ENCODE results near the gene ZFHX3. TPM values are rescaled to one million over a fixed set of nuclear protein-coding genes. Genes with fewer than 3 reads are reported as not detected.

ZFHX3 gene
- total RNA-seq, 2 experiments from 2014 or later: 0.40 to 0.54 TPM

DNA sequence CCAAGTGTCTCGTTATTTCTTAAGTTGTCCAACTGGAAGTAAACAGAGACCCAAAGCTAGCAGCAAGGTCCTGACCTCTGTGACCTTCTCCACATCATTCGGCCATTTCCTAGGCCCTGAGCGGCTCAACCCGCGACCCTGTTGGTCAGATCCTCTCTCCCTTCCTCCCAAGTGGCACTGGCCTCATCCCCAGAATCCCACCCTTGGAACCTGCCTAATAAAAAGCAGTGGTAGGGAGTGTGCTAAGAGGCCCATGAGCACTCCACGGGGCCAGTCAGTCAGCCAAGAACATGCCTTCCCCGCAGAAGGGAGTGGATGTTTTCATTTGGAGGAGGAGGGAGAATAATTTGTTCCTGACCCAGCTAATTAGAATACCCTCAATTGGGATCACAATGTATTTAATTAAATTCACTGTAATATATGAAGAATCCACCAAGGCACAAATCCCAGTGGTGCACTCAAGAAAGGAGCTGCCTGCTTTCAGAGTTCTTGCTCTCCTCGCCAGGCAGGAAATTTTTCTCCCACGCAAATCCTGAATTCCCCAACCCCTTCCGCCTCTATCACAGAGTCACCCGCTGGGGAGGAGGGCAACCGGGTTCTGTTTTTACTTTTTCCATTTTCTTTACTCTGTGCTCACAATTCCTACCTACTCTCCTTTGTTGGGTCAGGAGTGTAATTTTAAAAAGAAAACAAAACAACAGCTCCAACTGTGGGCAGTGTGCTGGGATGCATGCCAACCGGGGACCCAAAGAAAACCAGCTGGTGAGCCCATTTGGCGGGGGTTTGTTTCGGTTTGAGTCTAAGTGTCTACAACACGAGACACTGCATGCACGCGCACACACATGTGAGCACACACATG is 153.4 kb downstream of the ZFHX3 start:
- Mint-ChIP-seq H3K9me3 (peaks cover 5% of the 10 kb centered on the region), H3K4me3 (no peak overlapping the region), H3K36me3 (no peaks in the 10 kb centered on the region), H3K4me1 (no peaks in the 10 kb centered on the region), H3K27ac (no peak overlapping the region), H3K27me3 (no peaks in the 10 kb centered on the region)
- no peak for DNase-seq

GRCh38 chr16:72891291-72892227 is 156.4 kb downstream of the ZFHX3 start:
- no peak overlapping the region for H3K4me3 Mint-ChIP-seq
- peaks cover 5% of the 10 kb centered on the region for H3K9me3 Mint-ChIP-seq
- no peak overlapping the region for H3K27ac Mint-ChIP-seq
- no peaks in the 10 kb centered on the region for H3K4me1 Mint-ChIP-seq
- H3K36me3 Mint-ChIP-seq: no peaks in the 10 kb centered on the region
- no peaks in the 10 kb centered on the region for H3K27me3 Mint-ChIP-seq
- no peak for DNase-seq

DNA sequence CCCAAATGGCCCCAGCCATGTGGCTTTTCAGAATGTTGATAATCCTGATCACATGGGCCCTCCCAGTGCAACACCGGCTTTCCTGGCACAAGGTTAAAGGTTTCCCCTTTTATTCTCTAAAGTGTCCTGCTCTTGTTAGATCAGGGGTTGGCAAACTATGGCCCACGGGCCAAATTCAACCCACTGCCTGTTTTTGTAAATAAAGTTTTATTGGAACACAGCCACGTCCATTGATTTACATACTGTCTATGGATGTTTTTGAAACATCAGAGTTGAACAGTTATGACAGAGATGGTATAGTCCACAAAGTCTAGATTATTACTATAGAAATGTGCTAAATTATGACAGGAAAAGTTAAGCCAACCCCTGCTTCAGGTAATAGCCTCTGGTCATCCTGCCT is 157.3 kb downstream of the ZFHX3 start:
- H3K27me3 Mint-ChIP-seq: no peaks in the 10 kb centered on the region
- H3K4me1 Mint-ChIP-seq: no peaks in the 10 kb centered on the region
- H3K4me3 Mint-ChIP-seq: no peak overlapping the region
- H3K9me3 Mint-ChIP-seq: peaks cover 5% of the 10 kb centered on the region
- no peak overlapping the region for H3K27ac Mint-ChIP-seq
- no peaks in the 10 kb centered on the region for H3K36me3 Mint-ChIP-seq
- DNase-seq: no peak

GRCh38 chr16:72889616-72890582 is 158.0 kb downstream of the ZFHX3 start:
- no peaks in the 10 kb centered on the region for H3K27me3 Mint-ChIP-seq
- no peak overlapping the region for H3K27ac Mint-ChIP-seq
- no peaks in the 10 kb centered on the region for H3K4me1 Mint-ChIP-seq
- H3K36me3 Mint-ChIP-seq: no peaks in the 10 kb centered on the region
- no peak overlapping the region for H3K4me3 Mint-ChIP-seq
- peaks cover 5% of the 10 kb centered on the region for H3K9me3 Mint-ChIP-seq
- no peak for DNase-seq

DNA sequence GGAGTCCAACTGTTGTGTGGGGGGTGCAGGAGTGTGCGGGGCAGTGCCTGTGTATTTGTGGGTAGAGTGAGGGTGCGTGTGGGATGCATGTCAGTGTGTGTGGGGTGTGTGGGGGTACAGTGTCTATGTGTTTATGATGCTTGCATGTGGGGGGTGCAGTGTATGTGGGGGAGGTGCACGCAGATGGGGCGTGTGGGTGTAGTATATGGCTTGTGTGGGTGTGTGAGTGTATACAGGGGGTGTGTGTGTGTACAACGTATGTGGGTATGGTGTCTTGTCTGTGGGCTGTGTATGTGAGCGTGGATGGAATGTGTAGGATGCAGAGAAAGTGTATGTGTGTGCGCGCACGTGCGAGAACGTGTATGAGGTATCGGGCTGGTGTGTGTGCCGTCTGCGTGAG is 160.4 kb downstream of the ZFHX3 start:
- Mint-ChIP-seq H3K9me3 (peaks cover 5% of the 10 kb centered on the region), H3K27ac (no peak overlapping the region), H3K4me3 (no peak overlapping the region), H3K4me1 (no peaks in the 10 kb centered on the region), H3K36me3 (no peaks in the 10 kb centered on the region), H3K27me3 (no peaks in the 10 kb centered on the region)
- DNase-seq: no peak

GRCh38 chr16:72886346-72886974 is 161.5 kb downstream of the ZFHX3 start:
- no peak for DNase-seq
- peaks cover 5% of the 10 kb centered on the region for H3K9me3 Mint-ChIP-seq
- no peak overlapping the region for H3K27ac Mint-ChIP-seq
- H3K4me3 Mint-ChIP-seq: no peak overlapping the region
- no peaks in the 10 kb centered on the region for H3K27me3 Mint-ChIP-seq
- H3K36me3 Mint-ChIP-seq: no peaks in the 10 kb centered on the region
- H3K4me1 Mint-ChIP-seq: no peaks in the 10 kb centered on the region

DNA sequence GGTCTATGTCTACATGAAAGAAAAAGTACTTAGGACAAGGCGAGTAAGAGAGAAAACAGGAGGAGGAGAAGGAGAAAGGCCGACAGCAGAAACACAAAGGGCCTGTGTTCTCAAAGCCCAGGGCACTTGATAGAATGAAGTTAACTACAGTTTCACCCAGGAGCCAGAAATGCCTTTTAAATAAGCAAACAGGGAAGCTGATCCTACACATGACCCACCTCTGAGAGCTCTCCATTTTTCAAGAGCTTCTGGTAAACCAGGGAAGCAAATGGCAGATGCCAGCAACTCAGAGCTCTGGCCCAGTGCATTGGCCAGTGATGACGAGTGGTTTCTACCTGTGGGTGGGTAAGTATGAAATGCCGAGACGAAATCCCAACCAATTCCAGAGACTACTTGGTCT is 163.4 kb downstream of the ZFHX3 start:
- no peaks in the 10 kb centered on the region for H3K27me3 Mint-ChIP-seq
- H3K36me3 Mint-ChIP-seq: no peaks in the 10 kb centered on the region
- no peak for DNase-seq
- no peaks in the 10 kb centered on the region for H3K9me3 Mint-ChIP-seq
- no peaks in the 10 kb centered on the region for H3K4me1 Mint-ChIP-seq
- H3K4me3 Mint-ChIP-seq: no peak overlapping the region
- no peak overlapping the region for H3K27ac Mint-ChIP-seq

GRCh38 chr16:72884037-72884436 is 163.9 kb downstream of the ZFHX3 start:
- H3K4me3 Mint-ChIP-seq: no peak overlapping the region
- H3K27ac Mint-ChIP-seq: no peak overlapping the region
- H3K9me3 Mint-ChIP-seq: no peaks in the 10 kb centered on the region
- H3K27me3 Mint-ChIP-seq: no peaks in the 10 kb centered on the region
- H3K4me1 Mint-ChIP-seq: no peaks in the 10 kb centered on the region
- H3K36me3 Mint-ChIP-seq: no peaks in the 10 kb centered on the region
- no peak for DNase-seq

DNA sequence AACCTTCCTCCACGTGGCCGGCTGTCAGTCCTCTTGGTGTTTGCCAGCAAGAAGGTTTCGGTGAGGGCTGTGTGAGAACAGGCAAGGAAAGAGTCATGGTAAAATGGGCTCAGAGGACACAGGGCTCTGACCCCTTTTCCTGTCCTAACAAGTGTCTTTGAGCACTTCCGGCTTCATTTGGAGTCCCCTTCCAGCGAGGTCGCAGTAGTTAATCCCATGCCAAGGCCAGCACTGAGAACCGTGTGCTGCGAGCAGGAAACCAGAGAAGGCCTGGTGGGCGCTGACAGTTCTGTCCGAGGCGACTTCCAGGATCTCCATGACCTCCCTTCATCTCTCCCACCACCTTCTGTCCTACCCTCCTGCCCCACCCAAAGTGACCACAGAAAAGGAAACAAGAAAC is 168.1 kb downstream of the ZFHX3 start:
- Mint-ChIP-seq H3K4me3 (no peak overlapping the region), H3K27ac (no peak overlapping the region), H3K9me3 (no peaks in the 10 kb centered on the region), H3K36me3 (no peaks in the 10 kb centered on the region), H3K4me1 (peaks cover 15% of the 10 kb centered on the region), H3K27me3 (peaks cover 6% of the 10 kb centered on the region)
- DNase-seq: no peak

GRCh38 chr16:72878301-72879269 is 169.3 kb downstream of the ZFHX3 start:
- Mint-ChIP-seq H3K36me3 (no peaks in the 10 kb centered on the region), H3K4me1 (peaks cover 15% of the 10 kb centered on the region), H3K9me3 (no peaks in the 10 kb centered on the region), H3K4me3 (no peak overlapping the region), H3K27ac (no peak overlapping the region), H3K27me3 (peaks cover 6% of the 10 kb centered on the region)
- DNase-seq: no peak

DNA sequence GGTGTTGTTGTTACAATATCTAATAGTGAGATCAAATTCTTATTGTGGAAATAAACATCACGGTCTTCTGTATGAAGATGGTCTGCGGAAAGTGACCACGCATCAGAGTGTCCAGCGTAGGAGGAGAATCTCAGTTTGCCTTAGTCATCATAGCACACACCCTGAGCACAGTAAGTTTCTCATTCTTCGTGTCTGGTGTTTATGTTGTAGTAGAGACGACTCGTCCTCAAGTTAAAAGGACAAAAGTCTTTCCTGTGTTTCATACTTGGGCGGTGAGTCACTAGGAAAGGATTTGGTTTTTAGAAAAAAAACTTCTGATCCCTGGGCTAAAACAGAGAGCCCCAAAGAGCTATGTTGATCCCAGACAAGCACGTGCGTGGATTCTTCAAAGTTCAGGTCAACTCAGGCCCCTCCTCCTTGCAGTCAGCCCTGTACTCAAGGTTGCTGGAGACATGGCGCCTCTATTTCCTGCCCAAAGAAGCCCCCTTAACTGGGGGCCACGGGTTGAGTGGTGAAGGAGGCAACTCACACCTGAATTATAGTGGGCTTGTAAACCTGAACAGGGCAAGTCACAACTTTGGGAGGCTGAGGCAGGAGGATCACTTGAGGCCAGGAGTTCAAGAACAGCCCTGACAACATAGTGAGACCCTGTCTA is 170.4 kb downstream of the ZFHX3 start:
- Mint-ChIP-seq H3K4me3 (no peak overlapping the region), H3K27ac (no peak overlapping the region), H3K9me3 (no peaks in the 10 kb centered on the region), H3K4me1 (peaks cover 15% of the 10 kb centered on the region), H3K36me3 (no peaks in the 10 kb centered on the region), H3K27me3 (peaks cover 6% of the 10 kb centered on the region)
- no peak for DNase-seq

GRCh38 chr16:72876981-72877373 is 171.0 kb downstream of the ZFHX3 start:
- H3K9me3 Mint-ChIP-seq: peaks cover 1% of the 10 kb centered on the region
- peaks cover 6% of the 10 kb centered on the region for H3K27me3 Mint-ChIP-seq
- H3K4me3 Mint-ChIP-seq: no peak overlapping the region
- no peaks in the 10 kb centered on the region for H3K36me3 Mint-ChIP-seq
- DNase-seq: no peak
- H3K27ac Mint-ChIP-seq: no peak overlapping the region
- H3K4me1 Mint-ChIP-seq: peaks cover 15% of the 10 kb centered on the region

- Mint-ChIP-seq H3K27ac (peak overlapping the region; percentile 20), H3K36me3 (no peaks in the 10 kb centered on the region), H3K27me3 (peaks cover 6% of the 10 kb centered on the region), H3K4me1 (peaks cover 15% of the 10 kb centered on the region), H3K9me3 (peaks cover 1% of the 10 kb centered on the region), H3K4me3 (no peak overlapping the region)
- peak; percentile 39 for DNase-seq
Measured at GRCh38 chr16:72876221-72876620, 171.7 kb downstream of the ZFHX3 start.
